ENCODE data around the gene KRTAP20-4. TPM values are rescaled to one million over a fixed set of nuclear protein-coding genes. Genes with fewer than 3 reads are reported as not detected.

KRTAP20-4 gene
- total and polyA plus RNA-seq, 2 of the 4 experiments (the other 2 are of a cell fraction) = not detected

Small RNA genes within 50 kb of the gene (microRNA-seq; reads per million reads assigned to microRNA genes)
- gene KRTAP20-1 (ENCODE audit: insufficient read depth, insufficient read length) = not detected
- gene KRTAP20-3 (ENCODE audit: insufficient read depth, insufficient read length) = not detected
- not detected for gene KRTAP20-4 (ENCODE audit: insufficient read depth, insufficient read length)
- not detected for gene KRTAP22-1 (ENCODE audit: insufficient read depth, insufficient read length)
- not detected for gene KRTAP22-2 (ENCODE audit: insufficient read depth, insufficient read length)

Small RNA genes within 50 kb of the gene (small RNA-seq; reads per million reads assigned to genes)
- 0 reads per million in 5 experiments for gene KRTAP20-1
- 0 reads per million in 5 experiments for gene KRTAP20-3
- gene KRTAP20-4 = 0 reads per million in 5 experiments
- 0 reads per million in 5 experiments for gene KRTAP22-1
- 0 reads per million in 5 experiments for gene KRTAP22-2

Other genes starting within 250 kb of the KRTAP20-4 start
- not detected in 2 replicates for gene KRTAP13-2, start 248.4 kb upstream of the KRTAP20-4 start, total RNA-seq (2012; rRNA removed)
- not detected in 2 replicates for gene KRTAP13-2, start 248.4 kb upstream of the KRTAP20-4 start, polyA plus RNA-seq (2012; rRNA removed)
- not detected in 2 replicates for gene KRTAP13-1, start 224.6 kb upstream of the KRTAP20-4 start, total RNA-seq (2012; rRNA removed)
- not detected in 2 replicates for gene KRTAP13-1, start 224.6 kb upstream of the KRTAP20-4 start, polyA plus RNA-seq (2012; rRNA removed)
- not detected in 2 replicates for gene KRTAP13-3, start 194.7 kb upstream of the KRTAP20-4 start, total RNA-seq (2012; rRNA removed)
- gene KRTAP13-3, start 194.7 kb upstream of the KRTAP20-4 start, polyA plus RNA-seq (2012; rRNA removed) = not detected in 2 replicates
- not detected in 2 replicates for gene KRTAP13-4, start 190.4 kb upstream of the KRTAP20-4 start, total RNA-seq (2012; rRNA removed)
- gene KRTAP13-4, start 190.4 kb upstream of the KRTAP20-4 start, polyA plus RNA-seq (2012; rRNA removed) = not detected in 2 replicates
- gene KRTAP15-1, start 180.4 kb upstream of the KRTAP20-4 start, total RNA-seq (2012; rRNA removed) = not detected in 2 replicates
- not detected in 2 replicates for gene KRTAP15-1, start 180.4 kb upstream of the KRTAP20-4 start, polyA plus RNA-seq (2012; rRNA removed)
- gene KRTAP19-1, start 140.3 kb upstream of the KRTAP20-4 start, total RNA-seq (2012; rRNA removed) = not detected in 2 replicates
- gene KRTAP19-1, start 140.3 kb upstream of the KRTAP20-4 start, polyA plus RNA-seq (2012; rRNA removed) = not detected in 2 replicates
- not detected in 2 replicates for gene KRTAP19-2, start 133.2 kb upstream of the KRTAP20-4 start, total RNA-seq (2012; rRNA removed)
- gene KRTAP19-2, start 133.2 kb upstream of the KRTAP20-4 start, polyA plus RNA-seq (2012; rRNA removed) = not detected in 2 replicates
- not detected in 2 replicates for gene KRTAP19-3, start 128.6 kb upstream of the KRTAP20-4 start, total RNA-seq (2012; rRNA removed)
- gene KRTAP19-3, start 128.6 kb upstream of the KRTAP20-4 start, polyA plus RNA-seq (2012; rRNA removed) = not detected in 2 replicates
- not detected in 2 replicates for gene KRTAP19-4, start 123.5 kb upstream of the KRTAP20-4 start, total RNA-seq (2012; rRNA removed)
- not detected in 2 replicates for gene KRTAP19-4, start 123.5 kb upstream of the KRTAP20-4 start, polyA plus RNA-seq (2012; rRNA removed)
- gene KRTAP19-5, start 118.5 kb upstream of the KRTAP20-4 start, total RNA-seq (2012; rRNA removed) = not detected in 2 replicates
- not detected in 2 replicates for gene KRTAP19-5, start 118.5 kb upstream of the KRTAP20-4 start, polyA plus RNA-seq (2012; rRNA removed)
- not detected in 2 replicates for gene KRTAP19-6, start 78.8 kb upstream of the KRTAP20-4 start, total RNA-seq (2012; rRNA removed)
- not detected in 2 replicates for gene KRTAP19-6, start 78.8 kb upstream of the KRTAP20-4 start, polyA plus RNA-seq (2012; rRNA removed)
- gene KRTAP19-7, start 59.3 kb upstream of the KRTAP20-4 start, total RNA-seq (2012; rRNA removed) = not detected in 2 replicates
- not detected in 2 replicates for gene KRTAP19-7, start 59.3 kb upstream of the KRTAP20-4 start, polyA plus RNA-seq (2012; rRNA removed)
- not detected in 2 replicates for gene KRTAP22-2, start 30.2 kb upstream of the KRTAP20-4 start, total RNA-seq (2012; rRNA removed)
- gene KRTAP22-2, start 30.2 kb upstream of the KRTAP20-4 start, polyA plus RNA-seq (2012; rRNA removed) = not detected in 2 replicates
- gene KRTAP6-3, start 28.2 kb upstream of the KRTAP20-4 start, total RNA-seq (2012; rRNA removed) = not detected in 2 replicates
- gene KRTAP6-3, start 28.2 kb upstream of the KRTAP20-4 start, polyA plus RNA-seq (2012; rRNA removed) = not detected in 2 replicates
- gene KRTAP6-2, start 21.7 kb upstream of the KRTAP20-4 start, total RNA-seq (2012; rRNA removed) = not detected in 2 replicates
- gene KRTAP6-2, start 21.7 kb upstream of the KRTAP20-4 start, polyA plus RNA-seq (2012; rRNA removed) = not detected in 2 replicates
- gene KRTAP22-1, start 19.5 kb upstream of the KRTAP20-4 start, total RNA-seq (2012; rRNA removed) = not detected in 2 replicates
- not detected in 2 replicates for gene KRTAP22-1, start 19.5 kb upstream of the KRTAP20-4 start, polyA plus RNA-seq (2012; rRNA removed)
- not detected in 2 replicates for gene KRTAP6-1, start 6.7 kb upstream of the KRTAP20-4 start, total RNA-seq (2012; rRNA removed)
- gene KRTAP6-1, start 6.7 kb upstream of the KRTAP20-4 start, polyA plus RNA-seq (2012; rRNA removed) = not detected in 2 replicates
- gene KRTAP20-1, start 4.2 kb upstream of the KRTAP20-4 start, total RNA-seq (2012; rRNA removed) = not detected in 2 replicates
- gene KRTAP20-1, start 4.2 kb upstream of the KRTAP20-4 start, polyA plus RNA-seq (2012; rRNA removed) = not detected in 2 replicates
- gene KRTAP20-2, start 14.6 kb downstream of the KRTAP20-4 start, total RNA-seq (2012; rRNA removed) = not detected in 2 replicates
- gene KRTAP20-2, start 14.6 kb downstream of the KRTAP20-4 start, polyA plus RNA-seq (2012; rRNA removed) = not detected in 2 replicates
- gene KRTAP20-3, start 22.2 kb downstream of the KRTAP20-4 start, total RNA-seq (2012; rRNA removed) = not detected in 2 replicates
- not detected in 2 replicates for gene KRTAP20-3, start 22.2 kb downstream of the KRTAP20-4 start, polyA plus RNA-seq (2012; rRNA removed)
- not detected in 2 replicates for gene KRTAP21-3, start 98.2 kb downstream of the KRTAP20-4 start, total RNA-seq (2012; rRNA removed)
- gene KRTAP21-3, start 98.2 kb downstream of the KRTAP20-4 start, polyA plus RNA-seq (2012; rRNA removed) = not detected in 2 replicates
- gene KRTAP21-2, start 126.6 kb downstream of the KRTAP20-4 start, total RNA-seq (2012; rRNA removed) = not detected in 2 replicates
- gene KRTAP21-2, start 126.6 kb downstream of the KRTAP20-4 start, polyA plus RNA-seq (2012; rRNA removed) = not detected in 2 replicates
- gene KRTAP21-1, start 134.8 kb downstream of the KRTAP20-4 start, total RNA-seq (2012; rRNA removed) = not detected in 2 replicates
- not detected in 2 replicates for gene KRTAP21-1, start 134.8 kb downstream of the KRTAP20-4 start, polyA plus RNA-seq (2012; rRNA removed)
- not detected in 2 replicates for gene KRTAP8-1, start 192.6 kb downstream of the KRTAP20-4 start, total RNA-seq (2012; rRNA removed)
- not detected in 2 replicates for gene KRTAP8-1, start 192.6 kb downstream of the KRTAP20-4 start, polyA plus RNA-seq (2012; rRNA removed)
- gene KRTAP7-1, start 209.1 kb downstream of the KRTAP20-4 start, total RNA-seq (2012; rRNA removed) = not detected in 2 replicates
- gene KRTAP7-1, start 209.1 kb downstream of the KRTAP20-4 start, polyA plus RNA-seq (2012; rRNA removed) = not detected in 2 replicates